ENCODE results near the gene CENPU. TPM values are rescaled to one million over a fixed set of nuclear protein-coding genes. Genes with fewer than 3 reads are reported as not detected.

The CENPU gene
- total and polyA plus RNA-seq, 2 of the 13 experiments (the other 11 are each of a cell fraction or from before 2014, with no cell fraction given): 11.7 to 35.8 TPM

- no peak overlapping the region; a peak in 1 of 6 replicates for H3K4me3 ChIP-seq (replicated peaks in 1 of 3; ENCODE audit: insufficient read depth in 1 of 3, low read depth in 2 of 3, low read length in 3 of 3)
- no peaks in the 10 kb centered on the region for H3K36me3 ChIP-seq (replicated peaks in 1 of 2; ENCODE audit: control insufficient read depth in 1 of 2, insufficient read depth in 2 of 2, low read length in 2 of 2)
- H2AFZ ChIP-seq (ENCODE audit: low read length): no peak overlapping the region
- ATAC-seq (peak; percentile 37), DNase-seq (ENCODE audit: low spot score) (peak; percentile 62), FAIRE-seq (peak; percentile 89)
- no TSS peak for BruUV-seq (replicated peaks)
- H3K4me1 ChIP-seq (ENCODE audit: insufficient read depth, low read length): peaks cover 53% of the 10 kb centered on the region
- in situ Hi-C loops (cut with HindIII; ENCODE audit: extremely low pct_ligation_motif_present, low pct_unique_long_range_greater_than_20kb) (loop anchor here (5.0 to 10.0 kb wide), 2 partner anchors 79 to 236 kb away; partner anchors contain the start of gene ACSL1), intact Hi-C loops (cut with micrococcal nuclease; ENCODE audit: unreplicated experiment) (loop anchor here (1.0 to 10.0 kb wide), 7 partner anchors 66 to 1289 kb away; no protein-coding TSS in a partner anchor)
- no peaks in the 10 kb centered on the region for H3K27me3 ChIP-seq (ENCODE audit: control insufficient read depth in 1 of 2, insufficient read depth in 2 of 2, low read length in 2 of 2)
- H3K27ac ChIP-seq (ENCODE audit: extremely low read length, insufficient read depth, low read length): no peak overlapping the region
- no peak overlapping the region for H3K9ac ChIP-seq (ENCODE audit: insufficient read depth, low read depth, low read length)
- WGBS (ENCODE audit: low lambda C conversion rate): 14% methylated on average over 10 of the region's 10 CpGs
- no peaks in the 10 kb centered on the region for H3K9me3 ChIP-seq (ENCODE audit: low read length)
- CTCF ChIA-PET (ENCODE audit: low intra/inter-chr PET ratio, low total read pairs): interaction anchor here (0.9 to 2.2 kb wide), 5 partner anchors 161 to 265 kb away, joined by 3 to 18 read pairs (median 5); no protein-coding TSS in a partner anchor
- POLR2A ChIA-PET: interaction anchor here (1.0 to 2.5 kb wide), 2 partner anchors 12 to 261 kb away, joined by 3 to 8 read pairs; partner anchors contain the start of gene CENPU
- H4K20me1 ChIP-seq (ENCODE audit: insufficient read depth, low read length): no peaks in the 10 kb centered on the region
- peak overlapping the region; percentile 63 for H3K4me2 ChIP-seq (ENCODE audit: low read depth, low read length)
- no peaks in the 10 kb centered on the region for H3K79me2 ChIP-seq (ENCODE audit: insufficient read depth, low read length)
- TF ChIP-seq ZNF660 (CRISPR knock-in tag; IDR thresholded peaks at IDR 0.05; ENCODE audit: borderline replicate concordance, low read depth): no peak
- no peak for TF ChIP-seq NFRKB (IDR thresholded peaks at IDR 0.05)
- TF ChIP-seq ATF1 (CRISPR knock-in tag; IDR thresholded peaks at IDR 0.05): no peak
- no peak for TF ChIP-seq ZNF446 (CRISPR knock-in tag; IDR thresholded peaks at IDR 0.05)
- TF ChIP-seq PITX1 (CRISPR knock-in tag; IDR thresholded peaks at IDR 0.05): no peak
- TF ChIP-seq XRCC5 (optimal IDR thresholded peaks at IDR 0.05; ENCODE audit: low read length): peak; percentile 37
- TF ChIP-seq HOXA9 (CRISPR knock-in tag; IDR thresholded peaks at IDR 0.05; ENCODE audit: borderline replicate concordance): no peak
- no peak for TF ChIP-seq ZNF547 (CRISPR knock-in tag; IDR thresholded peaks at IDR 0.05)
- TF ChIP-seq NFYB (CRISPR knock-in tag; IDR thresholded peaks at IDR 0.05): no peak
- no peak for TF ChIP-seq CREB1 (IDR thresholded peaks at IDR 0.05)
- peak; percentile 26; the same call in 1 of the 2 replicates for TF ChIP-seq CREB1 (CRISPR knock-in tag; IDR thresholded peaks at IDR 0.05)
- peak; percentile 75 for TF ChIP-seq RAD21 (CRISPR knock-in tag; IDR thresholded peaks at IDR 0.05)
- no peak for TF ChIP-seq TIGD3 (CRISPR knock-in tag; IDR thresholded peaks at IDR 0.05; ENCODE audit: borderline replicate concordance)
- no peak for TF ChIP-seq GLMP (CRISPR knock-in tag; IDR thresholded peaks at IDR 0.05; ENCODE audit: borderline replicate concordance)
- TF ChIP-seq ZNF3 (CRISPR knock-in tag; IDR thresholded peaks at IDR 0.05): no peak
- TF ChIP-seq CTCF (CRISPR knock-in tag; IDR thresholded peaks at IDR 0.05): peak; percentile 79
- no peak for TF ChIP-seq ZNF17 (CRISPR knock-in tag; IDR thresholded peaks at IDR 0.05)
Observed at GRCh38 chr4:184745831-184746795, 12.2 kb upstream of the CENPU start.
